T47D (cell line): Measurements from ENCODE around the gene C6orf15.
A peak's percentile ranks its signal among the peaks of the same experiment; 100 is the strongest.

Experiments
- DNase-seq, 2 experiments: peaks; one replicate each; pipeline versions ENCODE4 v3.0.0 to v3.0.0-alpha.2; 2011 to 2012; ENCODE audit warnings: low read depth in 1 of 2, low spot score in 1 of 2
- JUND ChIP-seq: IDR thresholded peaks from 2 replicates; pipeline ENCODE4 v1.6.1; 2012; ENCODE audit warnings: low read depth
- in situ Hi-C: cut with HindIII; loops from 2 replicates; pipeline ENCODE4 v1.10.0; 2016; ENCODE audit warnings: low sequenced_read_pairs, low pct_unique_long_range_greater_than_20kb

Gene C6orf15

DNA sequence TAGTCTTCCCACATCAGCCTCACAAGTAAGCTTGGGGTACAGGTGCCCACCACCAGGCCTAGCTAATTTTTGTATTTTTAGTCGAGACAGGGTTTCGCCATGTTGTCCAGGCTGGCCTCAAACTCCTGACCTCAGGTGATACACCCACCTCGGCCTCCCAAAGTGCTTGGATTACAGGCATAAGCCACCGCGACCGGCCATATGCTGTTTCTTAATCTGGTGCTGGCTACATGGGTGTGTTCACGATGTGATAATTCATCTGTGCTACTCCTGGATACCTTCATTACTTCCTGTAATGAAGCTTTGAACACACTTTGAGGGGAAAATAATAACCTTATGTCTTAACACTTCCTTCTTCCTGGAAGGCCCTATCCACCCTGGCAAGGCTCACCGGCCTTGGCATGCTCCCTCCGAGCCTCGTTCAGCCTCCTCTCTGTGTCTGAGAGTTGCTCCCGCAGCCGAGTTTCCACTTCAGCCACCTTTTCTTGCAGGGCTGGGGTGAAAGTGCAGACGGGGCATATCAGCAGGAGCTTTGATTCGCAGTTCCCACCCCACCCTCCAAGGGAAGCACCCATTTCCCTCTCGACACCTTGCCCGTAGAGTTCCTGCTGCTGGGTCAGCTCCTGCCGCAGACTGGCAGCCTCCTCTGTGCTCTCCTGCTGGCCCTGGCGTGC lies 32.1 kb upstream of the C6orf15 start:
- in situ Hi-C loops: no loop called here
- TF ChIP-seq JUND: no peak
- DNase-seq: no peak

- in situ Hi-C loops: no loop called here
- no peak for DNase-seq
- no peak for TF ChIP-seq JUND
These were observed 30.8 kb upstream of the C6orf15 start for GRCh38 chr6:31143148-31143547.

- in situ Hi-C loops: no loop called here
- DNase-seq: no peak
- no peak for TF ChIP-seq JUND
These were observed 30.0 kb upstream of the C6orf15 start for GRCh38 chr6:31142361-31142761.

- TF ChIP-seq JUND: no peak
- DNase-seq: no peak
- in situ Hi-C loops: no loop called here
These were observed 28.3 kb upstream of the C6orf15 start for GRCh38 chr6:31140643-31141042.

- peak in 1 of 2 experiments; percentile 30 for DNase-seq
- no peak for TF ChIP-seq JUND
- in situ Hi-C loops: no loop called here
These were observed 27.2 kb upstream of the C6orf15 start for GRCh38 chr6:31139599-31139998.

GRCh38 chr6:31138982-31139381 lies 26.6 kb upstream of the C6orf15 start, which contains the start of gene PSORS1C2:
Gene PSORS1C2, minus strand, starts transcription at chr6:31139066. Its CDS starts 40 bp downstream, at chr6:31139026.
- TF ChIP-seq JUND: no peak
- peak in 1 of 2 experiments; percentile 49 for DNase-seq

GRCh38 chr6:31135710-31136109 lies 23.3 kb upstream of the C6orf15 start:
- in situ Hi-C loops: no loop called here
- DNase-seq: no peak
- no peak for TF ChIP-seq JUND

More at GRCh38 chr6:31138982-31139381, 26.6 kb upstream of the C6orf15 start, which contains the start of gene PSORS1C2:
- in situ Hi-C loops: no loop called here

DNA sequence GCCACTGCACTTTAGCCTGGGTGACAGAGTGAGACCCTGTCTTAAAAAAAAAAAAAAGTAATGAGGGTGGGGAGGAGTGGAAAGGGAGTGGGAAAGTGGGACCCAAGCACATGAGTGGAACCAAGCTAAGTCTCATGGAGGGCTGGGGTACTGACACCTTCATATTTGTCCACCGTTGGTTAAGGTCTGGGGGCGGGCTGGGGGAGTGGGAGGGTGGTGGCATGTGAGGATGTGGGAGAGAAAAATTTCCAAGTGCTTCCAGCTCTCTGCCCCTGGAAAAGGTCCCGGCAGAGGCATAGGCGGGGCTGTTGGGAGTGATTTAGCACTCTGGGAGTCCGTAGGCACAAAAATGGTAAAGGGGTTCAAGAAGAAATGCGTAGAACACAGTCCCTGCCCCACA lies 20.4 kb upstream of the C6orf15 start:
- TF ChIP-seq JUND: no peak
- DNase-seq: no peak
- in situ Hi-C loops: no loop called here

DNA sequence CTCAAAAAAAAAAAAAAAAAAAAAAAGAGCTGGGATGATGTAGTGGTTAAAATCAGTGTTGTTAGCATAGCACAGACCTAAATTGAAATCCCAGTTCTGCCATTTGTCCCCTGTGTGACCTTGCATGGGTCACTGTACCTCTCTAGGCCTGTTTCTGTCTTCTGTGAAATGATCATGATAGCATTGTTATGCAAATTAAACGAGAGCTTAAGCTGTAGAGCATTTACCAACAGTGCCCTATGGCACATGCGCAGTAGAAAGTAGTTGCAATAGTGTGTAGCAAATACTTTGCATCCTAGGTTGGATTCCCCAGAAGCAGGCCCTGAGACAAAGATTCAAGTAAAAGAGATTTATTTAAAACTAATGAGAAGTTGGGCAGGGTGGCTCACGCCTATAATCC lies 19.2 kb upstream of the C6orf15 start:
- no peak for TF ChIP-seq JUND
- DNase-seq: no peak
- in situ Hi-C loops: no loop called here

GRCh38 chr6:31130751-31131150 lies 18.4 kb upstream of the C6orf15 start:
- DNase-seq: no peak
- TF ChIP-seq JUND: no peak
- in situ Hi-C loops: no loop called here

GRCh38 chr6:31129130-31129529 lies 16.8 kb upstream of the C6orf15 start:
- in situ Hi-C loops: no loop called here
- no peak for TF ChIP-seq JUND
- DNase-seq: no peak

DNA sequence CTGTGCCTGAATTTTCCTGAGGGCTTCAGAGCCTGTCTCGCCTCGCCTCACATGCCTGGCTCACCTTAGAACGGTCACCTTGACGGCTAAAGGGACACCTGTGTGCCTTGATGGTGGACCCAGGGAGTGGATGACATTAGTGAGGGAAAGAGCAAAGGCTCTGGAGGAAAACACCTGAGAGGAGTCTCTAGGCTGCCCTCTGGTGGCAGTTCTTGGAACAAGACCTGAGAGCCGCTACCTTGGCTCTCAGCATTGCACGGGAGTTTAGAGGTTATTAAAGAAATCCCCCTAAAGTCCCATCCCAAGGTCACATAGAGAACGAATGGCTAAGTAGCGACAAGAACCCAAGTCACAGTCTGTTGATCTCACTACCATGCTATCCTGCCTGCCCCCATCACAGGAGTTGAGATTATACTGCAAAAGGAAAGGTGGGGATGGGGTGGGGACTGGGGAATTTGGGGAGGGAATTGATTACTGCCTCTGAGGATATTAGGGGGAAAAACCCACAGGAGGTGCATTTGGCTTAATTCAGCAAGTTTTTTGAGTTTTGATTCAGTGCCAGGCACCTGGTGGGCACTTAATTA lies 15.8 kb upstream of the C6orf15 start:
- TF ChIP-seq JUND: no peak
- in situ Hi-C loops: no loop called here
- peak; percentile 66 to 77 for DNase-seq

- no peak for DNase-seq
- in situ Hi-C loops: no loop called here
- no peak for TF ChIP-seq JUND
These were observed 14.2 kb upstream of the C6orf15 start for GRCh38 chr6:31126396-31127175.
